Testis (tissue), 3 donors: ENCODE data around the gene LMTK3. TPM values are rescaled to one million over a fixed set of nuclear protein-coding genes. Genes with fewer than 3 reads are reported as not detected.

Experiments
- DNase-seq: peaks from one replicate; pipeline ENCODE4 v3.0.0-alpha.2; 2019
- H3K27ac ChIP-seq, 2 donors: fragments of 200-600 bp; sonication (generic); one replicate each; pipeline ENCODE4 v1.5.1; 2019
- H3K27me3 ChIP-seq: fragments of 200-600 bp; sonication (generic); one replicate; pipeline ENCODE4 v1.5.1; 2019
- H3K36me3 ChIP-seq: fragments of 200-600 bp; sonication (generic); one replicate; pipeline ENCODE4 v1.5.1; 2017; ENCODE audit warnings: low read depth; ENCODE audit errors: missing control alignments
- H3K4me1 ChIP-seq: fragments of 200-600 bp; sonication (generic); one replicate; pipeline ENCODE4 v1.5.1; 2019
- H3K4me3 ChIP-seq, 2 donors: fragments of 200-600 bp; sonication (generic); one replicate each; pipeline ENCODE4 v1.5.1; 2017 to 2019
- H3K9me3 ChIP-seq: fragments of 200-600 bp; sonication (generic); one replicate; pipeline ENCODE4 v1.5.1; 2017
- CTCF ChIP-seq, 3 experiments: fragments of 450-650 bp in 2 of 3; fragments of 200-600 bp in 1 of 3; sonication (generic) in 1 of 3; IDR thresholded peaks; one replicate each; pipeline ENCODE4 v1.5.1; 2016 to 2019; ENCODE audit warnings: antibody characterized with exemption in 3 of 3, mild to moderate bottlenecking in 2 of 3, moderate library complexity in 1 of 3
- POLR2A ChIP-seq: fragments of 450-650 bp; IDR thresholded peaks from one replicate; pipeline ENCODE4 v1.6.1; 2017; ENCODE audit warnings: antibody characterized with exemption, mild to moderate bottlenecking, moderate library complexity
- WGBS, 2 donors: methylation state at CpG; one replicate each; pipeline ENCODE4 v1.1.5; 2018; 5-methylcytosine and 5-hydroxymethylcytosine counted together
- intact Hi-C: fragments of 100-400 bp; cut with DNase I; formaldehyde crosslinking; loops from one replicate; pipeline ENCODE4 v1.15.1; 2023; ENCODE audit warnings: low total_unique reads
- polyA plus RNA-seq: library from polyadenylated mRNA; stranded (reverse); fragments of 350-450 nt; fragmentation: Illumina TruSeq; extraction: RNeasy Lipid Tissue Mini Kit (QIAGEN cat#74804); gene quantifications from one replicate; pipeline ENCODE4 v1.2.3, GENCODE V29; 2014; ENCODE audit warnings: low read depth, low replicate concordance; ENCODE audit not compliant: insufficient read depth
- total RNA-seq, 2 donors: library from RNA; depleted of rRNA; stranded (reverse); fragments of >200 nt; gene quantifications; one replicate each; pipeline ENCODE4 v1.2.3, GENCODE V29; 2016

The LMTK3 gene
- total and polyA plus RNA-seq, 3 donors from 2014 or later = 0.62 to 1.7 (median 0.96) TPM

GRCh38 chr19:48483301-48483700, 28.3 kb downstream of the LMTK3 start:
- intact Hi-C loops = no loop called here
- no peak for TF ChIP-seq CTCF (IDR thresholded peaks at IDR 0.05)
- no peak for TF ChIP-seq POLR2A
- Histone ChIP-seq H3K4me3 (no peak overlapping the region), H3K4me1 (no peaks in the 10 kb centered on the region), H3K9me3 (no peaks in the 10 kb centered on the region), H3K36me3 (no peaks in the 10 kb centered on the region), H3K27me3 (no peaks in the 10 kb centered on the region), H3K27ac (no peak overlapping the region)
- no peak for DNase-seq
- 100% methylated on average over 1 of the region's 3 CpGs for WGBS, 2 donors

- intact Hi-C loops = no loop called here
- WGBS, 2 donors = 75 to 76% methylated on average over 7 of the region's 7 CpGs
Measured at GRCh38 chr19:48481846-48482639, 29.6 kb downstream of the LMTK3 start.

GRCh38 chr19:48480558-48481500, 30.8 kb downstream of the LMTK3 start:
- Histone ChIP-seq H3K4me1 (no peaks in the 10 kb centered on the region), H3K27me3 (no peaks in the 10 kb centered on the region), H3K4me3 (peak overlapping the region; percentile 49 to 59), H3K27ac (peak overlapping the region; percentile 71 to 85), H3K36me3 (no peaks in the 10 kb centered on the region), H3K9me3 (no peaks in the 10 kb centered on the region)
- TF ChIP-seq CTCF (IDR thresholded peaks at IDR 0.05) (no peak), POLR2A (no peak)
- 20 to 31% methylated on average over 48 to 52 of the region's 52 CpGs for WGBS, 2 donors
- DNase-seq = peak; percentile 55
- intact Hi-C loops = no loop called here

More at GRCh38 chr19:48481846-48482639, 29.6 kb downstream of the LMTK3 start:
- Histone ChIP-seq H3K4me3 (no peak overlapping the region), H3K27ac (no peak overlapping the region), H3K4me1 (no peaks in the 10 kb centered on the region), H3K36me3 (no peaks in the 10 kb centered on the region), H3K27me3 (no peaks in the 10 kb centered on the region), H3K9me3 (no peaks in the 10 kb centered on the region)
- DNase-seq = no peak
- no peak for TF ChIP-seq CTCF (IDR thresholded peaks at IDR 0.05)
- no peak for TF ChIP-seq POLR2A

GRCh38 chr19:48480183-48480557, 31.5 kb downstream of the LMTK3 start:
- intact Hi-C loops = no loop called here
- H3K4me1 ChIP-seq = no peaks in the 10 kb centered on the region
- 20 to 32% methylated on average over 16 to 32 of the region's 32 CpGs for WGBS, 2 donors
- H3K36me3 ChIP-seq = no peaks in the 10 kb centered on the region
- H3K27me3 ChIP-seq = no peaks in the 10 kb centered on the region
- peak overlapping the region; percentile 49 to 59 for H3K4me3 ChIP-seq
- peak; percentile 73 for DNase-seq
- H3K27ac ChIP-seq = peak overlapping the region; percentile 71 to 85
- H3K9me3 ChIP-seq = no peaks in the 10 kb centered on the region
- TF ChIP-seq POLR2A (no peak), CTCF (IDR thresholded peaks at IDR 0.05) (no peak)
